NCI-H187 (cell line): ENCODE data around the gene GMDS.

ENCODE experiments used
- DNase-seq, 2 experiments: peaks; one replicate each; lab custom pipeline; 2025; lab: John Stamatoyannopoulos, UW

The GMDS gene

GRCh38 chr6:1738558-1739081 lies 506.8 kb downstream of the GMDS start:
- no peak for DNase-seq

DNA sequence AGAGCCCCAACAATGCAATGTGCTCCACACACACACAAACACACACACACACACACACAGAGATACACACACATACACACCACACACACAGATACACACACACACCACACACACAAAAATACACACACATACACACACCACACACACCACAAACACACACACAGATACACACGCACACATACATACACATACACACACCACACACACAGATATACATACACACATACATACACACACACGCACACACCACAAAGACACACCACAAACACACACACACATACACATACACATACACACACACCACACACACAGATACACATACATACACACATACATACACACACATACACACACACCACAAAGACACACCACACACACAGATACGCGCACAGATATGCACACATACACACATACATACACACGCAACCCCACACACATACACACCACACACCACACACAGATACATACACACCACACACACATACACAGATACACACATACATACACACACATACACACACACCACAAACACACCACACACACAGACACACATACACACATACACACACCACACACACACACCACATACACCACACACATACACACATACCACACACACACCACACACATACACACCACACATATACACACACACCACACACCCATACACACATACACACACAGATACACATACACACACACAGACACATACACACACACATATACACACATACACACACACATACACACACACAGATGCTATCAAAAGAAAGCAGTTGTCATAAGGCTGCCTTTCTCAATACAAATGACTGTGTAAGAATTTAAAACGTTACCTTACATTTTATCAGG lies 507.7 kb downstream of the GMDS start:
- no peak for DNase-seq

DNA sequence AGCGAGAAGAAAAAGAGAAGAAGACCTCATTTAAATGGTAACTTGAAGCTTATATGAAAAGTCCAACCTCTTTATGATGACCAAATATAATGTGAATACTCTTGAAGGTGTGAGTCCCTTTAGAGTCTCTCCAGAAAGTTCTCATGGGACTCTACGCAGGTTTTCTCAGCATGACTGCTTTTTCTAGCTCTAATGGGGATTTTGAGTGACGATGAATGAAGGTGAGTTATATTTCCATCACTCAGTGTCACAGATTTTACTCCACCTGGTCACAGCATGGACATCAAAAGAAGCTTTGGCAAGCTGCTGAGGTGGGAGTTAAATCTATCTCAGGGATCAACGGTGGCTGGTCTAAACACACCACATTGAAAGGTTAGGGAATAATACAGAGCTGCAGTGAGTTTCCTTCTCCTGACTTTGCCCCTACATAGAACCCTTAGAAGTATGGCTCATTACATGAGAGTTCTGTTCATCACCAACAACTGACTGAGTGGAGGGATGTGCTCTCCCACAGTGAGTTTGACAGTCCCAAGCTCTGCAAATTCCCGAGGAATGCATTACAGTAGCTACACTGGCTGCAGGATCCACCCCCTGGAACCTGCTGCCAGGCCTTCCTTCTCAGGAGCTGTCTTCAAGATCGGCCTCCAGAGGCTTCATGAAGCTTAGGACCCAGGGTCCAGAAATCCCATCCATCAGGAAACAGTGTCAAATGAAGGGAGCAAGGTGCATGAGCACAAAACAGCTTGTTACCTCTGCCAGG lies 508.9 kb downstream of the GMDS start:
- DNase-seq: no peak

DNA sequence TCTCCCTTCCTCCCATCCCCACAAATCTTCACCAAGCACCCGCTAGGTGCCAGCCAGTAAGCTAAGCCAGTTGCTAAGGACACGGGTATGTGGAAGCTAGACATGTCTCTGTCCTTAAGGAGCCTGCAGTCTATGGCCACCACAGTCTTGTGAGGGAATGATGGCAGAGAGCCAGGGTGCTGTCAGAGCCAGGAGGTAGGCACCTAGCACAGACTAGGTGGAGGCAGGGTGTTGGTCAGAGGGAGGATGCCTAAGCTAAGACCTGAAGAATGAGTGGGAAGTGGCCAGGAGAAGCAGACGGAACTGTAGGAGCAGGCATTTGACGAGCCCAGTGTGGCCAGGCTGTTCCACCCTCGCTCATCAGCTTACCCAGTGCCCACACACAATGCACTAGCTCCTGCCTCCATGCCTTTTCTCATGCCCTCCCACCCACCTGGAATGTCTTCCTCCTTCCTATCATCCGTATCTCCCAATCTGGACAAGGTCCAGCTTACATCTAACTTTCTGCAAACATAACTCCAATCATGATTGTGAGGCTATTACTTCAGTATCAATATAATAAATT lies 510.1 kb downstream of the GMDS start:
- no peak for DNase-seq

DNA sequence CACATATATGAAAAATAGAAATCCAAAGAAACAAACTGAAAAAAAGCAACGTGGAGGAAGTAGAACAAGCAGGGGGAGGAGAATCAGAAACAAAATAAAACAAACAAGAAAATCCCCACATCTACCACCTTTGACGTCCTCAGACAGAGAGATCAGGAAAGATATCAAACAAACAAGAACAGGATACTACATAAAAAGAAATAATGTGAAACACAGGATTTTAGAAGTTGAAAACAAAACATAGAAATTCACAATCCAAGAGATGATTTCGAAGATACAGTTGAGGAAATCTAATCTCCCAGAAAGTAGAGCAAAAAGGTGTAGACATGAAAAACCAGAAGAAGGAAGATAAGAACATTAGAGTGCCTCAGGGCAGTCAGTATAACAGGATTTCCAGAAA lies 514.5 kb downstream of the GMDS start:
- no peak for DNase-seq

DNA sequence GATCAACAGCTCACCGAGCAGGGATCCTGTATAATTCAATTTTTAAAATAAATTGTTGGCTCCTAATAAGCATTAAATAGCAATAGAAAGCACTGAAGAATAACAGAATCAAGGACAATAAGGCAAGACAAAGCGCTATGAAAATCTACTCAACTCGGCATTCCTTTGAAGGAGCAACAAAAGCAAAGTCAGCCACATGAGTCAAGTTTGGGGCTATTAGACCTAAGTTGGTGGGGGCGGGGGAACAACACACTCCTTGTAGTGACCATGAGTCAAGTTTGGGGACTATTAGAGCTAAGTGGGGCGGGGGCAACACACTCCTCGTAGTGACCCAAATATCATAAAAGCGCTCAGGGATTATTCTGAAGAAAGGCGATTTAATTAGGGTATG lies 515.7 kb downstream of the GMDS start:
- no peak for DNase-seq

DNA sequence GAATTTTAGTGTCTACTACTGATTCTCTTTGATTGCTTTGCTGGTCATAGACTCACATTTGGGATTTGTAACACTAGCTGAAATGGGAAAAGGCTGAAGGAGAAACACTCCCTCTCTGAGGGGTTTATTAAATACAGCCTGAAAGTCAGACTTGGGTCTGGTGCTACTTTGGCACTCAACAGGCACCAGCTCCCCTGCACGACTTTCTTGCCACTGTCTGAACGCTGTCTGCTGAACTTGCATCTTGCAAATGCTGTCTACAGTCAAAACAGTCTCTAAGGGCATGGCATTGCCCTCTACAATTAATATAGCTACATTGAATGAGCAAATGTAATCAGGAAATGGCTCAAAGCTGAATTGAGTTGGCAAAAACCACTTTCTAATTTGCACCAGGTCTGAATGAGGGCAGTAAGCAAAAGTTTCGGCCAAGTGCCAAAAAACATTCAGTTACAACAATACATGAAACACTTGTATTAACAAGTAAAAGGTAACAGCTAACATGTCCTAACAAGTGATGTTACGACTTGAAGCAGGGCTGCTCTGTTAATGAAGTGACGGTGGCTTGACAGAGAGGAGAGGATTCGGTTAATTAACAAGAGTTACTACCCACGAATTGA lies 516.2 kb downstream of the GMDS start:
- DNase-seq: no peak

DNA sequence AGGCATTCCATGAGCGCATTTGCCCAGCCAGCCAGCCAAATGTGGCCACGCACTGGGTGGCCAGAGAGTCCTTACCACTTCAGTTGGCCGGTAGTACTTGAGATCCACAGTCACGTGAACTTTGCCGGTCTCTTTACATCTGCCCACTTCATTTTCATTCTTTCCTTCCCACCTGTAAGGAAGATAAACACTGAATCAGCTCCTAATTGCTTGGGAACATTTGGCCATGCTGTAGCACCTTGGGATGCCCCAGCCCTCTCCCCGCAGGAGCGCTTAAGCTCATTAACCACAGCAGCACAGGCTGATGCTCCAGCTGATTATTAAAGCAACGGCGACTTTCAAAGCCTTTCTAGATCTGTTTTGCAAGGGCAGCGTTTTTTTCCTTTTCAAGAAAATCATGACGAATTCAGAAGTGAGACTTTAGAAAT lies 519.0 kb downstream of the GMDS start:
- DNase-seq: peak; percentile 23 to 44

DNA sequence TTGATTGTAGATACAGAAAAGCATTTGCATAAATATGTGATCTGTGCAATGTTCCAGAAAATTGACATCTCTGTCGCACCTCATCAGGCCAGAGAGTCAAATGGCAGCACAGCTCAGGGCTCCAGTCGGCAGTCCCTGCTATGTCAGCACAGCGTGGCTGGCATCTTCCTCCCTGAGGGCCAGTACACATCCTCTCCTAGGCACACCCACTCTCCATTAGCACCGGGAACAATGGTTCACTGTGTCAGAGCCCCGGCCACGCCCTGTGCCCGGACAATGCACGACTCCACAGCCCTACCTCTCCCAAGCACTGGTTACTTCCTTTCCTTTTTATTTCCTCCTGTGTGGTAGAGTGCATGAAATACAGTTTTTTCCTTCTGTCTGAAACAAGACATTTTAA lies 520.8 kb downstream of the GMDS start:
- peak; percentile 33 to 56 for DNase-seq

DNA sequence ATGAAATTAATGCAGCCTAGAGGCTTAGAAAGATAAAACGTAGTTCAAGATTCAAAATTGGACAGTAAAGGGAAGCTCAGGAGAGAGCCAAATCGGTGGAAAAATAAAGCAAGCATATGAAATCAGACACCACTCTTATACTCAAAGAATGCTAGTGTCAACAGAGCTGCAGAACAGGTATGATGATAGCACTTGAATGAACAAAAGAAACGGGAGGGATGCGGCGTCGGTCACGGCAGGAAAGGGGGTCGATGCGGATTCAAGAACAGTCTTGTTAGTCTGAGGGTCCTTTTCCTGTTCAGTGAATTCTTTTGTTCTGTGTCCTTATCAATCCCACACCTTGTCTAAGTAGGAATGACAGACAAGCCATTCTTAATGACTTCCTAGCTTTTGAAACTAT lies 521.3 kb downstream of the GMDS start:
- peak; percentile 46 to 56 for DNase-seq

DNA sequence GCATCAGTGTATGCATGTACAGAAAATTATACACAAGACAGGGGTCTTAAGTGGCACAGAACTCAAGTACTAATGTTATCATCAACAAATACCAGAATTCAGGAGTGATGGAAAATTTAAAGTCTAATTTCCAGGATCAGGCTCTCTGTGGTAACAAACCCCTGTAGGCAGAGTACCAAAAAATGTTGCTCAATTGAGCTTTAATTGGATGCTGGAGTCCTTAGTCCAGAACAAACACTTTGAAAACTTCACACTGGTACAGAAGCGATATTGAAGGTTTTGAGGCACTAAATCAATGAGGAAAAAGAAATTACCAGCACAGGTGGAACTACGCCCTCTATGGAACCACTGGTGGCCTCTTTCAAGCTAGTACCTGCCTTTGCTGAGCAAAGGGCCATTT lies 522.6 kb downstream of the GMDS start:
- DNase-seq: no peak

DNA sequence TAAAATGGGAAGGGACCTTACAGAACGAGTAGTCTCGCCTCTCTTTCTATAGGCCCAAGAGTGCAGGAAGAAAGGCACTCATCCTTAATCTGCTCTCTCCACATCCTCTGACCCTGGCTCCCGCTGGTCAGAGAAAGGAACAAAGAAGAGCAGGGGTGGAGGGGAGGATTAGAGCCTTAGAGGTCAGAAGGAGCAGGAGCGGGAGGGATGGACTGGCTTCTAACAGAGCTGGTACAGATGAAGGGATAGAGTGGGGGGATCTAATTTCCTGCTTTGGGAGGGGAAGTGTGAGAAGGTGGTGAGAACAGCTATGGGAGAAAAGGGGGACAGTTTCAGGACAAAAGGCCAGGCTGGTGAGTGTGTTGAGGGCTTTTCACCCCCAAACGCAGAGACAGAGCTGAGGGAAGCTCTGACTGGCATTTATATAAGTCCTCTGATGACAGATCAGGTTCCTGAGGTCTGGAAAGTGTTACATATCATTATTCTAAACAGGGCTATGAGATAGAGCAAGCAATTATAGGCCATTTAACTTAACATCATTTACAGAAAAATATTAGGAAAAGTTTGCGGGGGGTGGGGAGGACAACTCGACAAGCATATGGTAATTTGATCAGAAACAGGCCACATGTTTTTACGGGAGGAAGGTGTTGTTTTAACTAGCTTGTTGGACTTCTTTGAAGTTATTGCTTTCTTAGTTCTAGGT lies 524.6 kb downstream of the GMDS start:
- no peak for DNase-seq

DNA sequence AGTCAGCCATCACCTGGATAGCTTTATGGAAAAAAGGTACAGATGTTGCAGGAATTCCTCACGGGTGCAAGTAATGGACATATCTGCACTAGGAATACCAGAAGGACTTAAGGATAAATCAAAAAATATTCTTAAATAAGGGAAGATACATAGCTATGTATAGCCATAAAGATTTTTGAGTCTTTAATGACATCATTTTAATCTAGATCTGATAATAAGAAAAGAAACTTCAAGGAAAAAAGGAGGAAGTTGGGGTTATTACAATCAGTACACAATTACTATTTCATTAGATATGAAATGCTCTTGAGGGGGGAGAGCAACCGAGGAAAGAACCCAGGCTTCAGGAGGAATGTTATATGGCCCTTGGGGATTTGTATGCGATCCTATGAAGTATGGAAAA lies 525.5 kb downstream of the GMDS start:
- DNase-seq: no peak

GRCh38 chr6:1716868-1717267 lies 528.5 kb downstream of the GMDS start:
- DNase-seq: no peak

- no peak for DNase-seq
Measured at GRCh38 chr6:1716396-1716795, 529.0 kb downstream of the GMDS start.

DNA sequence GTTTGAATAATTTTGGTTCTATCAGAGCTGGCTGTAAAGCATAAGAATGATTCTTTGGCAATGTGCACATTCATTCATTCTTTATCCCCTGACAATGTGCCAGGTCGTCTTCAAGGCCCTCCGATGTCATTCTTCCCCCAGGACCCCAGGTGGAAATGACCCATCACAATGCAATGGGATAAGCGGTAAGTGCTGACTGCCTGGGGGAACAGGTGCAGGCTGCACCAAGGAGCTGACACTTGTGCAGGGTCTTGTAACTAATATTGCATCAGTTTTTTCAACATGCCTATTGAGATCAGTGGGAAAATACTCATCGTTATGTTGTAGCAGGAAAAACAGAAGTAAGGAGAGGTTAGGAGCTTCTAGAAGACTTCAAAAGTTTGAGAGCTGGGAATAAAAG lies 530.1 kb downstream of the GMDS start:
- DNase-seq: no peak

GRCh38 chr6:1714654-1715053 lies 530.8 kb downstream of the GMDS start:
- no peak for DNase-seq

DNA sequence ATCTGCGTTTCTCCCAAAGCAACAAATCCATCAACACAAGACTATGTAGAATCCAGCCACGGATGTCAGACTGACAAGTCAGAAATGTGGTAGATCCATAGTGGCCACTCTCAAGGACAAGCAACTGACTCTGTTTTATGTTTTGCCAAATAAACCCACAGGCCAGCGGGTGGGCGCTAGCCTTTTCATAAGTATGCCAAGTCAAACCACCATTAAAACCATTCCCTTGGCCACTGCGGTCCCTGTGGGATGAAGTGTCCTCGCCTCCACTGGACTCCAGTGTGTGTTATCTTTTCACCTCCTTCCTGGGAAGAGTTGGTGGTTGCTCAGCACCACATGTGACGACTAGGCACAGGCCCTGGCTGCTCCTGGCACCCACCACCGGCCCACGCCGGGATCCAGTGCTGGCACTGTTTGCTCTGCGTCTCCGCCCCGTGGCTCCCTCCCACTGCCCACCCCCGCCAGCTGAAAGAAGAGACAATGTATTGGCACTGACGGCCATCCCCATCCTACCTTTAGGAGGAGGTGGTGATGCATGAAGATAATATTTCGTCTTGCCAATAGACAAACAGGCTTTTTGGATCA lies 532.3 kb downstream of the GMDS start:
- DNase-seq: no peak

DNA sequence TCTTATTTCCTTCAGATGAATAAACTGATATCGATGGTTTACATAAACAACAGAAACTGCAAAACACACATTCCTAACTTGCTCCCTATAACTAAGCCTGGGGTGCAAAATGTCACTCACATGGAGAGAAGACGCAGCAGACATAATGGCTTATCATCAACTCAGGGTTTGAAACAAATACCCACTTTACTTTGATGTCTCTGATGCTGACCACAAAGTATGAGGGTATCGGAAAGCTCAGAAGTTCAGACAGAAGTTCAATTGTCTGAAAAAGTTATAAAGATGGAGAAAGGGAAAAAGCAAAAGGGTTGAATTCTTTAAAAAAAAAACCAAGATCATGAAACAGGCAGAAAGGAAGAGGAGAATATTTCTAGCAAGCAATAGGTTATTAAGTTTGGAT lies 533.0 kb downstream of the GMDS start:
- no peak for DNase-seq

DNA sequence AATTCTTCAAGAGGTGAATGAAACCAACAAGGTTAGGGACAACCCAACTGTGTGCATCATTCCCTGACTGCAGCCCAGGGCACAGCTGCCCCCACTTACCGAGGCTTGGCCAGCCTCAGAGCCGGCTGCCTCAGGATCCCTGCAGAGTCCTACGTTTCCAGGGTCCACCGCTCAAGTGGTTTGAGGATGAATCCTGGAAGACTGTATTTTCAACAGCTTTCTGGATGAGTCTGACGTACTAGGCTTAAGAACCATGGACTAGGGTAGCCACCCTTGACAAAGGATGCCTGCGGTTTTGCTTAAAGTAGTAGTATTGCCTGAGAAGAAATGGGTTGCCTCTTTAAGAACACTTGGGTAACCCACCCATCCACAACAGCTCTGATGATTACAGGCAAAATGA lies 534.3 kb downstream of the GMDS start:
- no peak for DNase-seq

DNA sequence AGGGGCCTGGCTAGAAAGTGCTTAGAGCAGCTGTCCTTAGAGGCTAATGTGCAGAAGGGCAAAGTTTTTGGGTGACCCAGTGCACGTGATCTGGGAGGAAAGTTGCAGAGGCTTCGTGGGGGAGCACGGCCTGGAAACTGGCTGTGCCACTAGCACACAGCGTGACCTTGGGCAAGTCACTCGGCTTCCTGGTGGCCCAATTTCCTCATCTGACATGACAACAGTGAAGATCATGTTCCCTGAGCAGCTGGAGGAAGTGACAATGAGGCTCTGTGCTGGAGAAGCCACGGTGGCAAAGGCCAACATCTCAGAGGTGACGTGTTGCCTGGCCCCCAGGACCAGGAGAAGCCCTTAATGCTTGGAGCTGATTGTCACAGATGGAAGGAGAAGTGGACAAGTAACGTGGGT lies 536.2 kb downstream of the GMDS start:
- no peak for DNase-seq
